Spleen (tissue), 11 donors: ENCODE data around the gene SRXN1. TPM values are rescaled to one million over a fixed set of nuclear protein-coding genes. Genes with fewer than 3 reads are reported as not detected.

ENCODE experiments used
- DNase-seq: peaks from one replicate; pipeline ENCODE4 v3.0.0-alpha.2; 2020
- H3K27ac ChIP-seq, 8 donors: fragments of 200-600 bp; sonication (generic) in 7 of 8; 1 replicate in 4 of 8; 2 replicates in 4 of 8; pipeline versions ENCODE4 v1.5.0 to v1.8.0; 2016 to 2021; ENCODE audit warnings: inconsistent platforms in 4 of 8, mild to moderate bottlenecking in 4 of 8, moderate library complexity in 1 of 8
- H3K27me3 ChIP-seq, 7 donors: fragments of 200-600 bp; sonication (generic) in 6 of 7; replicated peaks in 1 of 7; 1 replicate in 4 of 7; 2 replicates in 3 of 7; pipeline versions ENCODE4 v1.5.0 to v1.8.0; 2016 to 2021; ENCODE audit warnings: inconsistent platforms in 3 of 7, mild to moderate bottlenecking in 1 of 7
- H3K36me3 ChIP-seq, 6 donors: fragments of 200-600 bp; sonication (generic) in 5 of 6; 1 replicate in 4 of 6; 2 replicates in 2 of 6; pipeline versions ENCODE4 v1.5.0 to v1.8.0; 2016 to 2021; ENCODE audit warnings: inconsistent platforms in 2 of 6
- H3K4me1 ChIP-seq, 6 donors: fragments of 200-600 bp; sonication (generic) in 5 of 6; 1 replicate in 3 of 6; 2 replicates in 3 of 6; pipeline versions ENCODE4 v1.5.0 to v1.8.0; 2016 to 2021; ENCODE audit warnings: inconsistent platforms in 3 of 6
- H3K4me3 ChIP-seq, 8 donors: fragments of 200-600 bp; sonication (generic) in 7 of 8; 1 replicate in 4 of 8; 2 replicates in 4 of 8; pipeline versions ENCODE4 v1.5.0 to v1.8.0; 2016 to 2021; ENCODE audit warnings: inconsistent platforms in 4 of 8, mild to moderate bottlenecking in 4 of 8, moderate library complexity in 2 of 8
- H3K9me3 ChIP-seq, 8 donors: fragments of 200-600 bp; sonication (generic) in 7 of 8; 1 replicate in 4 of 8; 2 replicates in 4 of 8; pipeline versions ENCODE4 v1.5.0 to v1.8.0; 2016 to 2021; ENCODE audit warnings: inconsistent platforms in 4 of 8
- CTCF ChIP-seq, 11 experiments: fragments of 200-600 bp in 7 of 11; fragments of 450-650 bp in 4 of 11; sonication (generic) in 4 of 11; IDR thresholded peaks in 8 of 11; conservative IDR thresholded peaks in 3 of 11; 1 replicate in 7 of 11; 2 replicates in 4 of 11; pipeline versions ENCODE4 v1.4.0 to v1.8.0; 2016 to 2021; ENCODE audit warnings: antibody characterized with exemption in 11 of 11, inconsistent platforms in 4 of 11, mild to moderate bottlenecking in 1 of 11
- POLR2A ChIP-seq, 3 donors: fragments of 450-650 bp; IDR thresholded peaks; one replicate each; pipeline ENCODE4 v1.5.1; 2017; ENCODE audit warnings: antibody characterized with exemption in 3 of 3, mild to moderate bottlenecking in 1 of 3
- POLR2AphosphoS5 ChIP-seq, 3 donors: sonication (generic); formaldehyde crosslinking; IDR thresholded peaks; one replicate each; pipeline ENCODE4 v1.5.1; 2017; ENCODE audit warnings: antibody characterized with exemption in 3 of 3
- WGBS, 5 donors: extraction: QIAGEN DNeasy Blood & Tissue Kit in 3 of 5; methylation state at CpG; one replicate each; pipeline versions ENCODE4 v1.1.5 to v1.1.7; 2013 to 2018; 5-methylcytosine and 5-hydroxymethylcytosine counted together
- intact Hi-C: fragments of 100-400 bp; cut with DNase I; formaldehyde crosslinking; loops from one replicate; pipeline ENCODE4 v1.15.0; 2023; ENCODE audit warnings: low total_unique reads
- polyA plus RNA-seq, 3 donors: library from polyadenylated mRNA; stranded (reverse); fragments of 200-250 nt; gene quantifications; one replicate each; pipeline ENCODE4 v1.2.1, GENCODE V29; 2013
- total RNA-seq, 7 donors: library from RNA; depleted of rRNA in 3 of 7; stranded (reverse); fragments of >200 nt in 3 of 7; fragmentation: NEBNext Ultra II Directional in 4 of 7; extraction: Animal tissue kit (Norgen Biotek cat#: 25700) in 4 of 7; gene quantifications; one replicate each; pipeline versions ENCODE4 v1.1.0 to v1.2.1, GENCODE V29; 2016 to 2021
- donor health status: healthy with polysubstance abuse.
- donor health status: DM: no; HTN: no; CAD: no; lungs with moderate emphysema.
- donor health status: DM: no; HTN: no; CAD: no.
- donor health status: Bipolar disorder and iron deficiency.
- donor health status: healthy.
- donor health status: DM: no; HTN: no; CAD: no.
- donor health status: DM: yes; HTN: yes; CAD: no.

Gene SRXN1
- total and polyA plus RNA-seq, 10 donors: 4.5 to 31.3 (median 12.7) TPM

DNA sequence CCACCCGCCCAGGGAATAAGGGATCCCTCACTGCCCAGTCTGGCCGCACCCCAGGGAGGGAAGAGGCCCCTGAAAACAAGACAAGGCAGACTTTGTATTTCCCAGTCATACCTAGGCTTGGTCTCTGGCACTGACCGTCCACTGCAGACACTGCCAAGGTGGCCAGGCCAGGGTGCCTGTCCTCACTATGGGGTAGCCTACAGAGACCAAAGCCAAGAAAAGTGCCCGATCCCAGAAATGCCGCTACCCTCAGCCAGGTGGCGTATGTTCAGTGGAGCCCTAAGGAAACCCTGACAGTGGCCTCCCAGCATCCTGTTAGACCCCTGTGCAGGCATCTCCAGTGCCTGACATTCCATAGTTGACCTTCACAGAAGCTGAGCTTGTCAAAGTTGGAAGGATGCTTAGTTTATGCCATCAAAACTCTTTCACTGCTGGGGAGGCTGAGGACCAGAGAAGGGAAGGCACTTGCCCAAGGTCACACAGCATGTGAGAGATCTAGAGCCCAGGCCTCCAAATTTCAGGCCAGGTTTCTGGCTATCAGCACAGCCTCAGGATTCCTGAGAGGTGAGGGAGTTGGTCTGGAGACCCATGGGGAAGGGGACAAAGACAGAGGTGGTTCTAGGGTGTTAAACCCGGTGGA is 20.1 kb upstream of the SRXN1 start:
- TF ChIP-seq POLR2AphosphoS5 (IDR thresholded peaks at IDR 0.05) (no peak), CTCF (IDR thresholded peaks at IDR 0.05 in 8 of 11, conservative IDR thresholded peaks at IDR 0.05 in 3 of 11) (peak in 1 of 11 experiments; percentile 27), POLR2A (IDR thresholded peaks at IDR 0.05) (no peak)
- Histone ChIP-seq H3K4me3 (no peak overlapping the region), H3K36me3 (no peaks in the 10 kb centered on the region), H3K9me3 (no peaks in the 10 kb centered on the region), H3K27me3 (peaks cover 0 to 96% (median 61%) of the 10 kb centered on the region in 7 donors), H3K27ac (no peak overlapping the region), H3K4me1 (peaks cover 0 to 29% (median 21%) of the 10 kb centered on the region in 6 donors)
- DNase-seq: peak; percentile 54
- intact Hi-C loops: no loop called here
- 25 to 35% (median 30%) methylated on average over 5 to 7 of the region's 7 CpGs for WGBS, 5 donors

DNA sequence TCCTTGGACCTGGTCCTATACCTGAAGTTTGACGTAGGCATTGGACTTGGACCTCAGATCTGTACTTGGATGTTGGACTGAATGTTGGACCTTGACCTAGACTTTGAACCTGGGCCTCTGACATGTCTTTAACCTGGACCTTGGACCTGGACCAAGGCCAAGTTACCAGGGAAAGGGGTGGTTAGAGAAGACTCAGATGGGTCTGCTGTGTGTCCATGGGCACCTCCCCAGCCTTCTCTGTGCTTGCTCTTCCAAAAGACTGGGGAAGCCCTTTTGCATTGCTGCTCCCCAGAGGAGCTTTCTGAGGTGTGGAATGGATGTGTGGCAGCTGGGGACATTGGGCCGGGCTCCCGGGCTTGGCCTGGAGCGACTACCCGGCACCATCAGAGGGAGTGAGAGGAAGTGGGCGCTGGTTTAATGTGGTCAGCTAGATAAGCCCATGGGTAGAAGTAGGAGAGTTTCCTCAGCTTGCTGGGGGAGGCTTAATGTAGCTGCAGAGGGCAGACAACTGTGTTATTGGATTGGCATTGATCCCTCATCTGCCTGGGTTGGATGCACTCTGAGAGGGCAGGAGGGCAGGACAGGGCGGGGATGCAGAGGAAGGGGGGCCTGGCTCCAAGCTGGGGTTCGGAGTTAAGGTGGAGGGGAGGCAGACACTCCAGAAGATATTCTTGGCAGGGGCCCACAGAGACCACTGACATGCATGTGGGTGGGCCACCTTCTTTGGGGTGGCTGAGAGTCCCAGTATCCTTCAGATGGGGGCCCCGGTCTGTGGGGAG is 18.4 kb upstream of the SRXN1 start:
- no peak for DNase-seq
- H3K4me3 ChIP-seq: no peak overlapping the region
- H3K36me3 ChIP-seq: no peaks in the 10 kb centered on the region
- no peak overlapping the region for H3K27ac ChIP-seq
- 23 to 47% (median 35%) methylated on average over 9 of the region's 9 CpGs for WGBS, 5 donors
- H3K27me3 ChIP-seq: peaks cover 0 to 96% (median 47%) of the 10 kb centered on the region in 7 donors
- peaks cover 0 to 21% (median 15%) of the 10 kb centered on the region in 6 donors for H3K4me1 ChIP-seq
- no peak for TF ChIP-seq CTCF (IDR thresholded peaks at IDR 0.05 in 8 of 11, conservative IDR thresholded peaks at IDR 0.05 in 3 of 11)
- no peak for TF ChIP-seq POLR2A (IDR thresholded peaks at IDR 0.05)
- no peak for TF ChIP-seq POLR2AphosphoS5 (IDR thresholded peaks at IDR 0.05)
- H3K9me3 ChIP-seq: no peaks in the 10 kb centered on the region
- intact Hi-C loops: no loop called here

GRCh38 chr20:669573-669972 is 16.6 kb upstream of the SRXN1 start:
- Histone ChIP-seq H3K36me3 (no peaks in the 10 kb centered on the region), H3K4me3 (no peak overlapping the region), H3K4me1 (peaks cover 0 to 5% (median 0%) of the 10 kb centered on the region in 6 donors), H3K27me3 (peaks cover under 1 to 96% (median 47%) of the 10 kb centered on the region in 7 donors), H3K27ac (no peak overlapping the region), H3K9me3 (no peaks in the 10 kb centered on the region)
- peak; percentile 57 for DNase-seq
- TF ChIP-seq CTCF (IDR thresholded peaks at IDR 0.05 in 8 of 11, conservative IDR thresholded peaks at IDR 0.05 in 3 of 11) (no peak), POLR2AphosphoS5 (IDR thresholded peaks at IDR 0.05) (no peak), POLR2A (IDR thresholded peaks at IDR 0.05) (no peak)
- 70 to 88% (median 82%) methylated on average over 6 to 7 of the region's 7 CpGs for WGBS, 5 donors
- intact Hi-C loops: no loop called here

- DNase-seq: no peak
- Histone ChIP-seq H3K4me3 (no peak overlapping the region), H3K27me3 (peaks cover 3 to 96% (median 49%) of the 10 kb centered on the region in 7 donors), H3K4me1 (peaks cover 0 to 7% (median 1%) of the 10 kb centered on the region in 6 donors), H3K27ac (no peak overlapping the region), H3K36me3 (no peaks in the 10 kb centered on the region), H3K9me3 (no peaks in the 10 kb centered on the region)
- TF ChIP-seq CTCF (IDR thresholded peaks at IDR 0.05 in 8 of 11, conservative IDR thresholded peaks at IDR 0.05 in 3 of 11) (no peak), POLR2AphosphoS5 (IDR thresholded peaks at IDR 0.05) (no peak), POLR2A (IDR thresholded peaks at IDR 0.05) (no peak)
- 74 to 87% (median 77%) methylated on average over 3 of the region's 3 CpGs for WGBS, 5 donors
- intact Hi-C loops: no loop called here
Measured at GRCh38 chr20:668638-669037, 15.6 kb upstream of the SRXN1 start.
